A673 (cell line): ENCODE results near the gene TNRC6C. TPM values are rescaled to one million over a fixed set of nuclear protein-coding genes. Genes with fewer than 3 reads are reported as not detected.
"Not testable (repeated sequence)": the region's sequence is repeated elsewhere in the genome, so short reads cannot be mapped to it uniquely, and the experiment has no call there.

Experiments
- BruUV-seq: library from RNA; stranded (reverse); fragments of 400-500 nt; replicated peaks from 2 replicates; lab custom pipeline; 2021; lab: Mats Ljungman, UMichigan
- CTCF ChIA-PET: fragments of 300-600 bp; sonication (Branson Sonifier 250); formaldehyde crosslinking; loops from one replicate; lab custom pipeline; 2022; ENCODE audit warnings: antibody characterized with exemption; lab: Charles Lee
- POLR2A ChIA-PET: fragments of 300-600 bp; sonication (Branson Sonifier 250); formaldehyde crosslinking; loops from one replicate; lab custom pipeline; 2022; ENCODE audit warnings: antibody characterized with exemption; ENCODE audit not compliant: low non-redundant PET; lab: Charles Lee
- DNase-seq: peaks from one replicate; pipeline ENCODE4 v3.0.0-alpha.2; 2015; ENCODE audit warnings: low spot score
- H3K27ac ChIP-seq: fragments of 200-600 bp; sonication (generic); 2 replicates; pipeline ENCODE4 v1.5.1; 2016; ENCODE audit warnings: mixed run types, low read depth, mild to moderate bottlenecking, mixed read lengths, antibody characterized with exemption, low read length; ENCODE audit not compliant: poor library complexity, severe bottlenecking
- H3K27me3 ChIP-seq: fragments of 200-600 bp; sonication (generic); replicated peaks from 2 replicates; pipeline ENCODE4 v1.6.1; 2017; ENCODE audit warnings: mixed run types, low read depth, mild to moderate bottlenecking, mixed read lengths, antibody characterized with exemption, low read length; ENCODE audit not compliant: insufficient read depth, poor library complexity
- H3K36me3 ChIP-seq: fragments of 200-600 bp; sonication (generic); 2 replicates; pipeline ENCODE4 v1.6.1; 2016; ENCODE audit warnings: mixed run types, mild to moderate bottlenecking, mixed read lengths, antibody characterized with exemption, low read length; ENCODE audit not compliant: insufficient read depth, poor library complexity, severe bottlenecking
- H3K4me1 ChIP-seq: fragments of 200-600 bp; sonication (generic); 2 replicates; pipeline ENCODE4 v1.6.1; 2017; ENCODE audit warnings: mixed run types, mild to moderate bottlenecking, mixed read lengths, antibody characterized with exemption, low read length; ENCODE audit not compliant: insufficient read depth, poor library complexity, severe bottlenecking
- H3K4me3 ChIP-seq: fragments of 200-600 bp; sonication (generic); 2 replicates; pipeline ENCODE4 v1.5.1; 2016; ENCODE audit warnings: low read depth, mixed run types, mild to moderate bottlenecking, mixed read lengths, low read length; ENCODE audit not compliant: poor library complexity, severe bottlenecking
- H3K9me3 ChIP-seq: fragments of 200-600 bp; sonication (generic); 2 replicates; pipeline ENCODE4 v1.6.1; 2016; ENCODE audit warnings: mixed run types, low read depth, mild to moderate bottlenecking, mixed read lengths, antibody characterized with exemption, low read length; ENCODE audit not compliant: poor library complexity, severe bottlenecking
- CTCF ChIP-seq: fragments of 300-800, 200-600 bp; sonication (generic); conservative IDR thresholded peaks from 2 replicates; pipeline ENCODE4 v1.5.1; 2017; ENCODE audit warnings: low read depth, mild to moderate bottlenecking, antibody characterized with exemption, low read length, moderate library complexity, mixed read lengths
- EZH2 ChIP-seq: fragments of 200-600 bp; sonication (generic); IDR thresholded peaks from 2 replicates; pipeline ENCODE4 v1.6.1; 2017; ENCODE audit warnings: borderline replicate concordance, low read depth, mild to moderate bottlenecking, mixed read lengths, antibody characterized with exemption, low read length; ENCODE audit not compliant: poor library complexity, severe bottlenecking
- intact Hi-C: fragments of 100-400 bp; cut with micrococcal nuclease; formaldehyde crosslinking; loops from one replicate; pipeline ENCODE4 v1.10.0; 2022; ENCODE audit not compliant: unreplicated experiment
- total RNA-seq: library from RNA; stranded (reverse); gene quantifications from 2 replicates; pipeline ENCODE4 v1.2.3, GENCODE V29; 2021

TNRC6C gene
- total RNA-seq, 1 experiment from 2014 or later = 26.7 TPM

GRCh38 chr17:78064708-78065107 is 106.2 kb downstream of the TNRC6C start:
- no TSS peak for BruUV-seq
- no peaks in the 10 kb centered on the region for H3K4me1 ChIP-seq
- no peak overlapping the region for H3K4me3 ChIP-seq
- no peak for TF ChIP-seq CTCF
- no peak for TF ChIP-seq EZH2
- no peaks in the 10 kb centered on the region for H3K9me3 ChIP-seq
- ChIA-PET CTCF (no interaction called here), POLR2A (no interaction called here)
- no peaks in the 10 kb centered on the region for H3K27me3 ChIP-seq
- intact Hi-C loops = no loop called here
- peaks cover 24% of the 10 kb centered on the region for H3K36me3 ChIP-seq
- no peak for DNase-seq
- H3K27ac ChIP-seq = no peak overlapping the region

- H3K9me3 ChIP-seq, H3K4me1 ChIP-seq, BruUV-seq, CTCF ChIA-PET, intact Hi-C loops, H3K27me3 ChIP-seq, H3K27ac ChIP-seq, DNase-seq, H3K4me3 ChIP-seq, POLR2A ChIA-PET: not testable (repeated sequence)
- peaks cover 37% of the 10 kb centered on the region for H3K36me3 ChIP-seq
Measured at GRCh38 chr17:78066976-78067375, 108.5 kb downstream of the TNRC6C start.

GRCh38 chr17:78069695-78070094 is 111.2 kb downstream of the TNRC6C start:
- intact Hi-C loops = no loop called here
- no peak for DNase-seq
- ChIA-PET POLR2A (no interaction called here), CTCF (no interaction called here)
- no peak overlapping the region for H3K4me3 ChIP-seq
- no peaks in the 10 kb centered on the region for H3K9me3 ChIP-seq
- no peaks in the 10 kb centered on the region for H3K27me3 ChIP-seq
- no peak overlapping the region for H3K27ac ChIP-seq
- no peaks in the 10 kb centered on the region for H3K4me1 ChIP-seq
- peaks cover 59% of the 10 kb centered on the region for H3K36me3 ChIP-seq
- no TSS peak for BruUV-seq
- TF ChIP-seq EZH2 = no peak
- TF ChIP-seq CTCF = no peak

- CTCF ChIA-PET = no interaction called here
- POLR2A ChIA-PET = no interaction called here
- Histone ChIP-seq H3K9me3 (no peaks in the 10 kb centered on the region), H3K27me3 (no peaks in the 10 kb centered on the region), H3K4me1 (no peaks in the 10 kb centered on the region), H3K4me3 (no peak overlapping the region), H3K27ac (no peak overlapping the region), H3K36me3 (peaks cover 55% of the 10 kb centered on the region)
- no TSS peak for BruUV-seq
- DNase-seq = no peak
- intact Hi-C loops = no loop called here
- TF ChIP-seq EZH2 (no peak), CTCF (no peak)
Measured at GRCh38 chr17:78072961-78073360, 114.5 kb downstream of the TNRC6C start.
